HEK293 (cell line): ENCODE data around the gene FOXF2.
A peak's percentile ranks its signal among the peaks of the same experiment; 100 is the strongest.

Experiments
- CTCF ChIA-PET: fragments of 350-600 bp; formaldehyde crosslinking; extraction: SDS; loops from one replicate; lab custom pipeline; 2021; ENCODE audit warnings: antibody characterized with exemption; lab: Yijun Ruan, JAX
- POLR2A ChIA-PET: fragments of 300-600 bp; formaldehyde crosslinking; extraction: SDS; loops from one replicate; lab custom pipeline; 2020; ENCODE audit warnings: antibody characterized with exemption, inconsistent platforms; lab: Yijun Ruan, JAX
- H3K27ac ChIP-seq: fragments of 200-500 bp; sonication (Bioruptor generic); 2 replicates; pipeline ENCODE4 v1.5.1; 2014; ENCODE audit warnings: low read depth, low read length, control low read depth, inconsistent platforms; ENCODE audit errors: extremely low read depth
- H3K36me3 ChIP-seq, 2 experiments: fragments of 200-500 bp in 1 of 2; sonication (Bioruptor generic) in 1 of 2; 1 replicate in 1 of 2; 2 replicates in 1 of 2; pipeline ENCODE4 v1.5.1; 2014 to 2017; ENCODE audit warnings: inconsistent platforms in 2 of 2, low read length in 2 of 2; ENCODE audit not compliant: control insufficient read depth in 2 of 2, insufficient read depth in 1 of 2
- H3K4me1 ChIP-seq: fragments of 200-500 bp; sonication (Bioruptor generic); 2 replicates; pipeline ENCODE4 v1.5.1; 2014; ENCODE audit warnings: mild to moderate bottlenecking, low read length, inconsistent platforms; ENCODE audit not compliant: control insufficient read depth, insufficient read depth
- H3K4me3 ChIP-seq: 2 replicates; pipeline ENCODE4 v1.5.1; 2011; ENCODE audit warnings: low read depth, mild to moderate bottlenecking, control low read depth, low read length, moderate library complexity
- H3K9me3 ChIP-seq: fragments of 200-500 bp; sonication (Bioruptor generic); 2 replicates; pipeline ENCODE4 v1.5.1; 2014; ENCODE audit warnings: low read depth, low read length, inconsistent platforms; ENCODE audit not compliant: control insufficient read depth, insufficient read depth
- BCL11A ChIP-seq: fragments of 450-650 bp; formaldehyde crosslinking; IDR thresholded peaks from 2 replicates; pipeline ENCODE4 v1.5.1; 2016; ENCODE audit warnings: low read depth, missing biosample characterization, missing genetic modification characterization
- HIC1 ChIP-seq: fragments of 450-650 bp; formaldehyde crosslinking; IDR thresholded peaks from 2 replicates; pipeline ENCODE4 v1.5.1; 2016; ENCODE audit warnings: missing biosample characterization, missing genetic modification characterization
- HOXA7 ChIP-seq: sonication (generic); formaldehyde crosslinking; IDR thresholded peaks from 2 replicates; pipeline ENCODE4 v1.8.1; 2022; ENCODE audit warnings: missing genetic modification reagents, borderline replicate concordance
- HOXC10 ChIP-seq: sonication (generic); formaldehyde crosslinking; IDR thresholded peaks from 2 replicates; pipeline ENCODE4 v1.8.1; 2023; ENCODE audit warnings: mild to moderate bottlenecking, missing genetic modification reagents
- PRDM10 ChIP-seq: fragments of 450-650 bp; formaldehyde crosslinking; IDR thresholded peaks from 2 replicates; pipeline ENCODE4 v1.5.1; 2016; ENCODE audit warnings: missing biosample characterization, missing genetic modification characterization
- SCRT2 ChIP-seq: fragments of 450-650 bp; formaldehyde crosslinking; IDR thresholded peaks from 2 replicates; pipeline ENCODE4 v1.5.1; 2016; ENCODE audit warnings: missing biosample characterization, missing genetic modification characterization
- ZNF140 ChIP-seq: fragments of 450-650 bp; formaldehyde crosslinking; IDR thresholded peaks from 2 replicates; pipeline ENCODE4 v1.5.1; 2016; ENCODE audit warnings: missing biosample characterization, missing genetic modification characterization
- ZNF202 ChIP-seq: fragments of 450-650 bp; formaldehyde crosslinking; IDR thresholded peaks from 2 replicates; pipeline ENCODE4 v1.5.1; 2016; ENCODE audit warnings: missing biosample characterization, missing genetic modification characterization, borderline replicate concordance
- ZNF211 ChIP-seq: fragments of 450-650 bp; formaldehyde crosslinking; IDR thresholded peaks from 2 replicates; pipeline ENCODE4 v1.5.1; 2016; ENCODE audit warnings: low read depth, missing biosample characterization, missing genetic modification characterization
- ZNF23 ChIP-seq: fragments of 450-650 bp; formaldehyde crosslinking; IDR thresholded peaks from 2 replicates; pipeline ENCODE4 v1.5.1; 2016; ENCODE audit warnings: missing biosample characterization, missing genetic modification characterization, borderline replicate concordance
- ZNF311 ChIP-seq: fragments of 450-650 bp; formaldehyde crosslinking; IDR thresholded peaks from 2 replicates; pipeline ENCODE4 v1.5.1; 2017; ENCODE audit warnings: missing biosample characterization, missing genetic modification characterization, borderline replicate concordance
- ZNF37A ChIP-seq: fragments of 450-650 bp; IDR thresholded peaks from 2 replicates; pipeline ENCODE4 v1.5.1; 2018; ENCODE audit warnings: missing biosample characterization, missing genetic modification characterization
- ZNF416 ChIP-seq: fragments of 450-650 bp; formaldehyde crosslinking; IDR thresholded peaks from 2 replicates; pipeline ENCODE4 v1.5.1; 2016; ENCODE audit warnings: missing biosample characterization, missing genetic modification characterization
- ZNF544 ChIP-seq: fragments of 450-650 bp; formaldehyde crosslinking; IDR thresholded peaks from 2 replicates; pipeline ENCODE4 v1.5.0; 2017; ENCODE audit warnings: missing biosample characterization, missing genetic modification characterization
- ZNF571 ChIP-seq: fragments of 450-650 bp; formaldehyde crosslinking; IDR thresholded peaks from 2 replicates; pipeline ENCODE4 v1.5.0; 2017; ENCODE audit warnings: missing biosample characterization, missing genetic modification characterization
- ZNF654 ChIP-seq: fragments of 450-650 bp; formaldehyde crosslinking; IDR thresholded peaks from 2 replicates; pipeline ENCODE4 v1.5.1; 2016; ENCODE audit warnings: low read depth, missing biosample characterization, missing genetic modification characterization
- ZNF664 ChIP-seq: fragments of 450-650 bp; formaldehyde crosslinking; IDR thresholded peaks from 2 replicates; pipeline ENCODE4 v1.5.1; 2016; ENCODE audit warnings: missing biosample characterization, missing genetic modification characterization
- ZNF777 ChIP-seq: fragments of 450-650 bp; formaldehyde crosslinking; IDR thresholded peaks from 2 replicates; pipeline ENCODE4 v1.5.1; 2017; ENCODE audit warnings: missing biosample characterization, missing genetic modification characterization, borderline replicate concordance
- ZNF792 ChIP-seq: fragments of 450-650 bp; formaldehyde crosslinking; IDR thresholded peaks from 2 replicates; pipeline ENCODE4 v1.5.1; 2016; ENCODE audit warnings: missing biosample characterization, missing genetic modification characterization
- ZSCAN5A ChIP-seq: fragments of 450-650 bp; formaldehyde crosslinking; IDR thresholded peaks from 2 replicates; pipeline ENCODE4 v1.5.1; 2016; ENCODE audit warnings: missing biosample characterization, missing genetic modification characterization
- ZXDB ChIP-seq: fragments of 450-650 bp; formaldehyde crosslinking; IDR thresholded peaks from 2 replicates; pipeline ENCODE4 v1.5.1; 2016; ENCODE audit warnings: missing biosample characterization, missing genetic modification characterization
- TF ChIP-seq, protein P1 (sequence below): fragments of 450-650 bp; formaldehyde crosslinking; IDR thresholded peaks from 2 replicates; pipeline ENCODE4 v1.5.1; 2016; ENCODE audit warnings: missing biosample characterization, missing genetic modification characterization
- TF ChIP-seq, protein P2 (sequence below): fragments of 450-650 bp; formaldehyde crosslinking; IDR thresholded peaks from 2 replicates; pipeline ENCODE4 v1.5.1; 2016; ENCODE audit warnings: missing biosample characterization, missing genetic modification characterization
- TF ChIP-seq, protein P3 (sequence below): fragments of 450-650 bp; formaldehyde crosslinking; IDR thresholded peaks from 2 replicates; pipeline ENCODE4; 2016; ENCODE audit warnings: missing biosample characterization, missing genetic modification characterization

The FOXF2 gene

DNA sequence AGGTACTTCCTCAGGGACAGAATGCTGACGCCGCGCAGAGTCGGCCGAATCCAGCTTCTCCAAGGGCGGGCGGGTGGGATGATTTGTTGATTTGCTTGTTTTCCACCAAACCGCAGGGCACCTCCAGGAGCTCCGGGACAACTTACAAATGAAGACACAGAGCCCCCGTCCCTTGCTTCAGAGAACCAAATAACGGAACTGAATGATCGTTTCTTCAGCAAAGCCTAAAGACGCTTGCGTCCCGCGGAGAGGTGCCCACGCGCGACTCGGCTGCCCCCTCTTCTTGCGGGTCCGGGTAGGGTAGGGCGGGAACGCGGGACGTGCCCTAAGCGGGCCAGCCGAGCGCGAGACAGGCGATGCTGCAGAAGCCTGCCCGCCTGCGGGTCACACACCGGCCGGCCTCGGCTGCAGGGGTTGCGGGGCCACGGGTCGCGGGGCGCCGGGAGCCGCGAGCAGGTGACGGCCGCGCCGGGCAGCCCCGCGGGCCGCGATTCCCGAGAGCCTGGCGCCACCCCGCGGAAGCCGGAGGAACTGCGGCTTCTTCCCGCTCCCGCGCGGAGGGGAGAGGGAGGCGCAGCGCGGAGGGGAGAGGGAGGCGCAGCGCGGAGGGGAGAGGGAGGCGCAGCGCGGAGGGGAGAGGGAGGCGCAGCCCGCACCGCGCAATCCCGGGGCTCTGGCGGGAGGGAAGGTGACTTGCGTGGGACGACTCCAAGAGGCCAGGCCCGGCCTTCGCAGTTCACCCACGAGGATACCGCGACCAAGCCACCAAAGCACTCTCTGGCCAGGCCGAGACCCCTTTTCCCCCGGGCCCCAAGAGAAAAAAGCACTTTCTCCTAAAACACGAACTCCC lies 7.7 kb upstream of the FOXF2 start:
- POLR2A ChIA-PET = interaction anchor here (0.6 to 1.2 kb wide), 3 partner anchors 10 to 563 kb away, joined by 3 to 7 read pairs (median 3); no protein-coding TSS in a partner anchor
- H3K4me1 ChIP-seq = no peaks in the 10 kb centered on the region; the same call in 1 of the 2 replicates
- TF ChIP-seq ZNF571 (tag by site-specific recombination) (no peak), HIC1 (tag by site-specific recombination) (no peak), ZNF792 (tag by site-specific recombination) (no peak; the same call in 1 of the 2 replicates), ZNF664 (tag by site-specific recombination) (no peak), ZNF23 (tag by site-specific recombination) (no peak), HOXC10 (CRISPR knock-in tag) (no peak), ZNF544 (tag by site-specific recombination) (no peak), ZSCAN5A (tag by site-specific recombination) (no peak), HOXA7 (CRISPR knock-in tag) (no peak), ZNF311 (no peak), ZNF654 (peak; percentile 32), PRDM10 (tag by site-specific recombination) (peak; percentile 38; the same call in 1 of the 2 replicates), ZNF777 (tag by site-specific recombination) (no peak), ZNF140 (tag by site-specific recombination) (no peak), ZXDB (tag by site-specific recombination) (peak; percentile 58; the same call in 1 of the 2 replicates), ZNF202 (0 out of 2 replicates have a peak, but pooled peaks have one; percentile 16), BCL11A (no peak), SCRT2 (no peak), ZNF37A (tag by site-specific recombination) (no peak), ZNF416 (tag by site-specific recombination) (no peak), ZNF211 (no peak)
- TF ChIP-seq, protein P1, sequence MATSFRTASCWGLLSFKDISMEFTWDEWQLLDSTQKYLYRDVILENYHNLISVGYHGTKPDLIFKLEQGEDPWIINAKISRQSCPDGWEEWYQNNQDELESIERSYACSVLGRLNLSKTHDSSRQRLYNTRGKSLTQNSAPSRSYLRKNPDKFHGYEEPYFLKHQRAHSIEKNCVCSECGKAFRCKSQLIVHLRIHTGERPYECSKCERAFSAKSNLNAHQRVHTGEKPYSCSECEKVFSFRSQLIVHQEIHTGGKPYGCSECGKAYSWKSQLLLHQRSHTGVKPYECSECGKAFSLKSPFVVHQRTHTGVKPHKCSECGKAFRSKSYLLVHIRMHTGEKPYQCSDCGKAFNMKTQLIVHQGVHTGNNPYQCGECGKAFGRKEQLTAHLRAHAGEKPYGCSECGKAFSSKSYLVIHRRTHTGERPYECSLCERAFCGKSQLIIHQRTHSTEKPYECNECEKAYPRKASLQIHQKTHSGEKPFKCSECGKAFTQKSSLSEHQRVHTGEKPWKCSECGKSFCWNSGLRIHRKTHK (tag by site-specific recombination) = no peak
- TF ChIP-seq, protein P2, sequence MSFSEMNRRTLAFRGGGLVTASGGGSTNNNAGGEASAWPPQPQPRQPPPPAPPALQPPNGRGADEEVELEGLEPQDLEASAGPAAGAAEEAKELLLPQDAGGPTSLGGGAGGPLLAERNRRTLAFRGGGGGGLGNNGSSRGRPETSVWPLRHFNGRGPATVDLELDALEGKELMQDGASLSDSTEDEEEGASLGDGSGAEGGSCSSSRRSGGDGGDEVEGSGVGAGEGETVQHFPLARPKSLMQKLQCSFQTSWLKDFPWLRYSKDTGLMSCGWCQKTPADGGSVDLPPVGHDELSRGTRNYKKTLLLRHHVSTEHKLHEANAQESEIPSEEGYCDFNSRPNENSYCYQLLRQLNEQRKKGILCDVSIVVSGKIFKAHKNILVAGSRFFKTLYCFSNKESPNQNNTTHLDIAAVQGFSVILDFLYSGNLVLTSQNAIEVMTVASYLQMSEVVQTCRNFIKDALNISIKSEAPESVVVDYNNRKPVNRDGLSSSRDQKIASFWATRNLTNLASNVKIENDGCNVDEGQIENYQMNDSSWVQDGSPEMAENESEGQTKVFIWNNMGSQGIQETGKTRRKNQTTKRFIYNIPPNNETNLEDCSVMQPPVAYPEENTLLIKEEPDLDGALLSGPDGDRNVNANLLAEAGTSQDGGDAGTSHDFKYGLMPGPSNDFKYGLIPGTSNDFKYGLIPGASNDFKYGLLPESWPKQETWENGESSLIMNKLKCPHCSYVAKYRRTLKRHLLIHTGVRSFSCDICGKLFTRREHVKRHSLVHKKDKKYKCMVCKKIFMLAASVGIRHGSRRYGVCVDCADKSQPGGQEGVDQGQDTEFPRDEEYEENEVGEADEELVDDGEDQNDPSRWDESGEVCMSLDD (tag by site-specific recombination) = peak; percentile 82
- TF ChIP-seq, protein P3, sequence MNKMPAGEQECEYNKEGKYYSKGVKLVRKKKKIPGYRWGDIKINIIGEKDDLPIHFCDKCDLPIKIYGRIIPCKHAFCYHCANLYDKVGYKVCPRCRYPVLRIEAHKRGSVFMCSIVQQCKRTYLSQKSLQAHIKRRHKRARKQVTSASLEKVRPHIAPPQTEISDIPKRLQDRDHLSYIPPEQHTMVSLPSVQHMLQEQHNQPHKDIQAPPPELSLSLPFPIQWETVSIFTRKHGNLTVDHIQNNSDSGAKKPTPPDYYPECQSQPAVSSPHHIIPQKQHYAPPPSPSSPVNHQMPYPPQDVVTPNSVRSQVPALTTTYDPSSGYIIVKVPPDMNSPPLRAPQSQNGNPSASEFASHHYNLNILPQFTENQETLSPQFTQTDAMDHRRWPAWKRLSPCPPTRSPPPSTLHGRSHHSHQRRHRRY (tag by site-specific recombination) = no peak

More for the DNA sequence above, 7.7 kb upstream of the FOXF2 start:
- CTCF ChIA-PET = interaction anchor here (0.6 to 2.0 kb wide), 29 partner anchors 11 to 1019 kb away, joined by 3 to 23 read pairs (median 4); partner anchors contain the start of gene EXOC2
- Histone ChIP-seq H3K4me3 (peak overlapping the region; percentile 46), H3K9me3 (no peaks in the 10 kb centered on the region), H3K36me3 (no peaks in the 10 kb centered on the region), H3K27ac (peak overlapping the region; percentile 63; the same call in 1 of the 2 replicates)
